ENCODE measurements around the gene CAMSAP1.
A peak's percentile ranks its signal among the peaks of the same experiment; 100 is the strongest.
"Not testable (repeated sequence)": the region's sequence is repeated elsewhere in the genome, so short reads cannot be mapped to it uniquely, and the experiment has no call there.

CAMSAP1 gene

DNA sequence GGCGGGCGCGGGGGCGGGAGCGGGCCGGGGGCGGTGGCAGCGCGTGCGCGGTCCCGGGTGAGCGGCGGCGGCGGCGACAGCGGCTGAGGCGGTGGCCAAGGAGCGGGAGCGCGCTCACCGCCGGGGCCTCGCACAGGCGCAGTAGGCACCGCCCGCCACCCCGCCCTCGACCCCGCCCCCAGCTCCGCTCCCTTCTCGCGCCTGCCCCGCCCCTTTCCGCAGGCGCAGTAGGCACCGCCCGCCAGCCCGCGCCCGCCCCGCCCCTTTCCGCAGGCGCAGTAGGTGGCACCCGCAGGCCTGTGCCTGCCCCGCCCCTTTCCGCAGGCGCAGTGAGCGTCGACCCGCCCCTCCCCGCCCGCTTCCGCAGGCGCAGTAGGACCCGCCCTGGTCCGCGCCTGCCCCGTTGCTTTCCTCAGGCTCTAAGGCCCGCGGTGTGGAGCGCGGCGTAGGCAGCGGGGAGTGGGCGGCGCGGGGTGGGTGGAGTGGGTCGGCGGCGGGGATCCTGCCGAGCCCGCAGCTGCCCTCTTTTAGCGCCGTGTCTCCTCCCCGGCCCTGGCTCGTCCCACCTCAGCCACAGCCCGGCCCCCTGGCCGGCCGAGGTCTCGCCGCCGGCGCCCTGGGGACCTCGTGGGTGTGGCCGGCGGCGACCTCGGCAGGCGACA is at the start of gene CAMSAP1:
Gene CAMSAP1 (minus strand): TSS at position 116 of the 662 bp plus-strand sequence. CDS start 387 bp downstream, outside the sequence.
- DNase-seq (ENCODE audit: insufficient read length, low spot score), result peak; percentile 91
- FAIRE-seq, result peak; percentile 49

DNA sequence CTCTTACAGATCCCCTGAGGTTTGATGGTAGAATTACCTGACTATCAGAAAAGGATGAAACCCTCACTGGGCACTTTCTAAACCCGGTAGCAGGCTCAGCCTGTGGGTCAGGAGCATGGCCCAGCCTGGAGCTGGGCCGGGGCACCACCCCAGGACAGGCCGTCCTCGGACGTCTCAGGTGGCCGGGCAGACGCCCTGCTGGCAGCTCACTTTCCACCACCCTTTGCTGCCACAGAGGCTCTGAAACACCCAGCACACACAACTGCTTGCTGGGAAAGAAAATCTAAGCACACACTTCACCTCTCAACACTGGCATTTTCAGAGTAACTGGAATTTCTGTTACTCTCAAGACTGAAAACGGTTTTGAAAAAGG is 49.4 kb upstream of the CAMSAP1 start:
- DNase-seq (ENCODE audit: insufficient read length, low spot score) (no peak), FAIRE-seq (no peak)

DNA sequence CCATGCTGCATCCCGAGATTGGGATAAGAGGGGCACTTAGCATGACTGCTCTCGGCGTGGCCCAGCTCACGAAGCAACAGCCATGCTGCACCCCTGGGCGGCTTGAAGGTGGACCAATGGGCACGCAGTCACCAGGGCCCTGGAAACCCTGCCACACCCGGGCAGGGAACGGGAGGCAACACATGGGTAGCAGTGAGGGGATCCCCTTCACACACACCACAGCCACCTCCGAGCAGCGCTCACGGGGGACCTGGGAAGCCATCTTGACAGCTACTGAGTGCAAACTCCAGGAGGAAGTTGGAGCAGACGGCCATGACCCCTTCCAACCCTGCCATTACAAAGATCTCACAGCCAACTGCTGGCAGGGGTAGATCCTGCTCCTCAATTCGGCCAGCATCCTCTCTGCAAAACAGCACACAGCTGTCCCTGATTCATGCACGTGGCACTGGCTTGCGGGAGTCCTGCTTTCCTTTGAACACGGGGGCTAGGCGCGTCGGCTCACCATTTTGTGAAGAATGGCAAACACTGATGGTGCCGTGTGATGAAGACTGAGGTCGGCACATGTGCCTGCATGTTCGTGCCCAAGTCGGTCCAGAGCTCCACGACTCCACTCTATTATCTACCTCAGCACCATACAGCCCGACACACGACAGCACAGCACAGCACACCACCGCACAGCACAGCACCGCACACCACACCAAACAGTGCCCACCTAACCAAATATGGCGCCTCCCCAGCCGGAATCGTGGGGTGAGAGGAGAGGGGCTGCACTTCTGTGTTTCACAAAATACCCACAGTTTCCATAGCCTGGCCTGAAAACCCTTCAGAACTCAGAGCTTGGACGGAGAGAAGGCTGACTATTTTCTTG is 48.8 kb upstream of the CAMSAP1 start:
- no peak for FAIRE-seq
- DNase-seq (ENCODE audit: insufficient read length, low spot score), result no peak

- DNase-seq (ENCODE audit: insufficient read length, low spot score), result no peak
- FAIRE-seq, result no peak
Observed at GRCh38 chr9:135952664-135953206, 45.4 kb upstream of the CAMSAP1 start.

GRCh38 chr9:135951889-135952663 is 44.7 kb upstream of the CAMSAP1 start:
- no peak for FAIRE-seq
- no peak for DNase-seq (ENCODE audit: insufficient read length, low spot score)

DNA sequence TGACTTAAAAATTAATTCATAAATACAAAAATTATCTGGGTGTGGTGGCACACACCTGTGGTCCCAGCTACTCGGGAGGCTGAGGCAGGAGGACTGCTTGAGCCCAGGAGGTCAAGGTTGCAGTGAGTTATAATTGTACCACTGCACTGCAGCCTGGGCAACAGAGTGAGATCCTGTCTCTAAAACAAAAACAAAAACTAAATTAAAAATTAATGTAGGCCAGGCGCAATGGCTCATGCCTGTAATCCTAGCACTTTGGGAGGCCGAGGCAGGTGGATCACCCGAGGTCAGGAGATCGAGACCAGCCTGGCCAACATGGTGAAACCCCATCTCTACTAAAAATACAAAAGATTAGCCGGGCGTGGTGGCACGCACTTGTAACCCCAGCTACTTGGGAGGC is 44.0 kb upstream of the CAMSAP1 start:
- not testable (repeated sequence) for FAIRE-seq; DNase-seq (ENCODE audit: insufficient read length, low spot score)

- DNase-seq (ENCODE audit: insufficient read length, low spot score); FAIRE-seq: not testable (repeated sequence)
Observed at GRCh38 chr9:135950841-135951240, 43.5 kb upstream of the CAMSAP1 start.

GRCh38 chr9:135950135-135950682 is 42.9 kb upstream of the CAMSAP1 start:
- FAIRE-seq (no peak), DNase-seq (ENCODE audit: insufficient read length, low spot score) (no peak)

- FAIRE-seq, result no peak
- no peak for DNase-seq (ENCODE audit: insufficient read length, low spot score)
Observed at GRCh38 chr9:135949501-135950134, 42.3 kb upstream of the CAMSAP1 start.

- FAIRE-seq, result no peak
- no peak for DNase-seq (ENCODE audit: insufficient read length, low spot score)
Observed at GRCh38 chr9:135948968-135949367, 41.6 kb upstream of the CAMSAP1 start.

GRCh38 chr9:135948446-135948845 is 41.1 kb upstream of the CAMSAP1 start:
- FAIRE-seq (no peak), DNase-seq (ENCODE audit: insufficient read length, low spot score) (no peak)

DNA sequence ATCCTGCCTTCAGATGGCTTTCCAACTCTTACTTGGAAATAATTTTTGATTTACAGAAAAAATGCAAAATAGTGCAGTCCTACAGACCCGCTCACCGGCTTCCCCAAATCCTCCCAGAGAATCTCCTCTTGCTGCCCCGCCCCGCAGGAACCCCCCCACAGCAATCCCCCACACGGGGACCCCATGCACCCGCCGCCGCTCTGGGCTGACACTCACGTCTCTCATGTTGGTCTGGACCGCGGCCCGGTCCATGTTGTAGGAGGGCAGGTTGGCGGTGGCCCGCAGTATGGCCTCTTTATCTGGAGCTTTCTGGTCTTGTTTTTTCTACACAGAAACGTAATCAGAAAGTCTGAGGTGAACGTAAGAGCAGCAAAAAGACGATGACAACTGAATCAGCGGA is 40.2 kb upstream of the CAMSAP1 start:
- DNase-seq (ENCODE audit: insufficient read length, low spot score) (no peak), FAIRE-seq (no peak)

GRCh38 chr9:135947105-135947504 is 39.8 kb upstream of the CAMSAP1 start:
- FAIRE-seq, result not testable (repeated sequence)

GRCh38 chr9:135946392-135946994 is 39.1 kb upstream of the CAMSAP1 start:
- no peak for FAIRE-seq
- DNase-seq (ENCODE audit: insufficient read length, low spot score), result no peak

More at GRCh38 chr9:135947105-135947504, 39.8 kb upstream of the CAMSAP1 start:
- DNase-seq (ENCODE audit: insufficient read length, low spot score), result not testable (repeated sequence)

- FAIRE-seq (no peak), DNase-seq (ENCODE audit: insufficient read length, low spot score) (no peak)
Observed at GRCh38 chr9:135945969-135946368, 38.6 kb upstream of the CAMSAP1 start.

- no peak for FAIRE-seq
- no peak for DNase-seq (ENCODE audit: insufficient read length, low spot score)
Observed at GRCh38 chr9:135944444-135945252, 37.3 kb upstream of the CAMSAP1 start.

GRCh38 chr9:135943604-135944003 is 36.3 kb upstream of the CAMSAP1 start:
- not testable (repeated sequence) for FAIRE-seq; DNase-seq (ENCODE audit: insufficient read length, low spot score)

DNA sequence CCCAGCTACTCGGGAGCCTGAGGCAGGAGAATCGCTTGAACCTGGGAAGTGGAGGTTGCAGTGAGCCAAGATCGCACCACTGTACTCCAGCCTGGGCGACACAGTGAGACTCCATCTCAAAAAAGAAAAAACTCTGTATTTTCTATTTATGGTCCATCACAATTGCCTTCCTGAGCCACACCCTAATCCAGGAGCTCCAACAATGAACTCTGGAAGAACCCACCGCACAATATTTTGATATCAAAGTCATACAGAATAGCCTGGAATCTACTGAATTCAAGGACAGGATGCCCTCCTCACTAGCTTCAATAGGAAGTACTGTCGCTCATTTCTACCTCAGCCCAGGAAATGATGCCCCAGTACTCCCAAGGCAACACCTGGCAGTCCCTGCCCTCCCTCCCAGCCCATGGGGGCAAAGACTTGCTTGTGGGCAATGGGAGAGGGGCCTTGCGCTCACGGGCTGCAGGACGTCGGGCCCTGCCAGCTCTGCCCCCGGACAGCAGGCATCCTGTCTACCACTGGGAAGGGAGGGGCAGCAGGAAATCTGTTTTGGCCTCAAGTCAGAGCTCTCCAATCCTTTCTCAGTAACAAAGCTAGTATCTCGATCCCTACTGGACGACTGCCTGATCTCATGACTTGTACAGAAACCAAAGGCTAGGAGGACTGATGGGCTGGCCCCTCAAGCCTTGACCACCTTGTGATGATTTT is 34.1 kb upstream of the CAMSAP1 start:
- no peak for DNase-seq (ENCODE audit: insufficient read length, low spot score)
- no peak for FAIRE-seq
